HL-60/S4 treated with phorbol 12-myristate 13-acetate at 8.2 ng/mL for 4 days and 3 days (cell line): Measurements from ENCODE around the gene PRR23A.
"Not testable (repeated sequence)": the region's sequence is repeated elsewhere in the genome, so short reads cannot be mapped to it uniquely, and the experiment has no call there.

ENCODE experiments used
- in situ Hi-C: fragments of 300-500 bp; cut with MboI; formaldehyde crosslinking; loops from 2 replicates; pipeline ENCODE4 v1.15.0; 2022; ENCODE audit warnings: low sequenced_read_pairs

Gene PRR23A

DNA sequence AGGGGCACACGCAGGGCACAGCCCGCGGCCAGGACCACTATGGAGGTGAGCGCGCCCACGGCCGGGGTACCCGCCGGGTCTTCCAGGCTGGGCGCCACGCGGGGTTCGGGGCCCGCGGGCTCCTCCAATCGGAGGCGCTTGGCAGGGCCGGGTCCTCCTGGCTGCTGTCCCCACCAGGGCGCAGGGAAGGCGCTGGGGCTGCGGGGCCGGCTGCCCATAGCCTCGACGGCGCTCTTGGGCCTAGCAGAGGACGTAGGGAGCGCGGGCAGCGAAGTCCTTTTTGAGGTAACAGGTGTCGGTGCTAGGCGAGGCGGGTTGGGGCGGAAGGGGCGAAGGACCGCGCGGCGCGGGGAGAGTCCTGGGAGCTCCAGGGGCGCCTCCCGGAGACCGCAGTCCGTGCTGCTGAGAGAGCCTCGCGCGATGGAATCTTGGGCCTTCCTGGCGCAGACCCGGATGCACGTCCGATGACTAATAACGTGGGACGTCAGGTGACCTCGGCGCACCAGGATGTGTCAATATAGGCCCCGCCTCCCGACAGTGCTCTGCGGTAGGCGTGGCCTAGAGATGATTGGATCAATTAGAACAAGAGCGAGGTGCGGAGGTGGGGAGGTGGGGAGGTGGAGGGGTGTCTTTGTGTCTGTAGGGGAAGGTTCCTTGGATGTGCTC is at the start of gene PRR23A:
Gene PRR23A, minus strand, starts transcription at position 218 of the 666 bp plus-strand sequence. Its CDS starts 0 bp downstream, at position 218.
- in situ Hi-C loops = no loop called here

DNA sequence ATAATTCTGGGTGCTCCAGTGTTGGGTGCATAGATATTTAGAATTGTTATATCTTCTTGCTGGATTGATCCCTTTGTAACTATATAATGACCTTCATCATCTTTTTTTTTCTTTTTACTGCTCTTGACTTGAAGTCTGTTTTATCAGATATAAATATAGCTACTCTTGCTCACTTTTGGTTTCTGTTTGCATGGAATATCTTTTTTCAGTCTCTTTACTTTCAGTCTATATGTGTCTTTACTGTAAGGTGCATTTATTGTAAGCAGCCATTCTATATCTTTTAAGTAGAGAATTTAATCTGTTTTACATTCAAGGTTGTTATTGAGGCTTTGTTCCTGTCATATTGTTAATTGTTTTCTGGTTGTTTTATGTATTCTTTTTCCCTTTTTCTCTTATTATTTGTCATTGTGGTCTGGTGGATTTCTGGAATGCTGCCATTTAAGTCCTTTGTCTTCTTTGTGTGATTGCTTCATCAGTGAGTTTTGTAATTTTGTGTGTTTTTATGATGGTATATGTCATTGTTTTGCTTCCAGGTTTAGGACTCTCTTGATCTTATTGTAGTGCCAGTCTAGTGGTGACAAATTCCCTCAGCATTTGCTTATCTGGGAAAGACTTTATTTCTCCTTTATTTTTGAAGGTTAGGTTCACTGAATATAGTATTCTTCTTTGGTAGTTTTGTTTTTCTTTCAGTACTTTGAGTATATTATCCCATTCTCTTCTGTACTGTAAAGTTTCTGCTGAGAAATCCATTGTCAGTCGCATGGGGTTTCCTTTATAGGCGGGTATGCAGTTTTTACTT is 46.9 kb upstream of the PRR23A start:
- in situ Hi-C loops = no loop called here

DNA sequence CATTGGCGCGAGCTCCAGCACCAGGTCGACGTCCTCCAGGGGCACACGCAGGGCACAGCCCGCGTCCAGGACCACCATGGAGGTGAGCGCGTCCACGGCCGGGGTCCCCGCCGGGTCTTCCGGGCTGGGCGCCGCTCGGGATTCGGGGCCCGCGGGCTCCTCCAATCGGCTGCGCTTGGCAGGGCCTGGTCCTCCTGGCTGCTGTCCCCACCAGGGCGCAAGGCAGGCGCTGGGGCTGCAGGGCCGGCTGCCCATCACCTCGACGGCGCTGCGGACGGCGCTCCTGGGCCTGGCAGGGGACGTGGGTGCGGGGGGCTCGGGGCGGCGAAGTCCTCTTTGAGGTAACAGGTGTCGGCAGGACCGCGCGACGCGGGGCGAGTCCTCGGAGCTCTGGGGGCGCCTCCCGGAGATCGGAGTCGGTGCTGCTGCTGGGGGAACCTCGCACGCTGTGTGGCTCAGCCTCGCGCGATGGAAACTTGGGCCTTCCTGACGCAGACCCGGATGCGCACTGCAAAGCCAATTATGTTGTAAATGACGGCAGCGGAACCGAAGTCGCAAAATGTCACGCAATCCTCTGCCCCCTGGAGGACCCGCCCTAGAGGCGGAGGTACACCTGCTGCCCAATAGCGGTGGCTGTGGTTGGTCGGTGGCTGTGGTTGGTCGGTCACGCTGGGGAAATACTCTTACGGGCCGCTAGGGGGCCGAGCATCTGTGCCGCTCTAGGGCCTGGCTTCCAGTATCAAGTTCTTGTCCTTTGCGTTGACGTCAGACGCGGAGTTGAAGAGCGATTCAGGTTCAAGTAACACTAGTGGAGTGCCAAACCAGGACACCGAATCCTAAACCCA is 38.5 kb upstream of the PRR23A start, which contains the start of gene PRR23C:
Gene PRR23C, minus strand, starts transcription at position 527 of the 845 bp plus-strand sequence. Its CDS starts 272 bp downstream, at position 255.
- in situ Hi-C loops = no loop called here

DNA sequence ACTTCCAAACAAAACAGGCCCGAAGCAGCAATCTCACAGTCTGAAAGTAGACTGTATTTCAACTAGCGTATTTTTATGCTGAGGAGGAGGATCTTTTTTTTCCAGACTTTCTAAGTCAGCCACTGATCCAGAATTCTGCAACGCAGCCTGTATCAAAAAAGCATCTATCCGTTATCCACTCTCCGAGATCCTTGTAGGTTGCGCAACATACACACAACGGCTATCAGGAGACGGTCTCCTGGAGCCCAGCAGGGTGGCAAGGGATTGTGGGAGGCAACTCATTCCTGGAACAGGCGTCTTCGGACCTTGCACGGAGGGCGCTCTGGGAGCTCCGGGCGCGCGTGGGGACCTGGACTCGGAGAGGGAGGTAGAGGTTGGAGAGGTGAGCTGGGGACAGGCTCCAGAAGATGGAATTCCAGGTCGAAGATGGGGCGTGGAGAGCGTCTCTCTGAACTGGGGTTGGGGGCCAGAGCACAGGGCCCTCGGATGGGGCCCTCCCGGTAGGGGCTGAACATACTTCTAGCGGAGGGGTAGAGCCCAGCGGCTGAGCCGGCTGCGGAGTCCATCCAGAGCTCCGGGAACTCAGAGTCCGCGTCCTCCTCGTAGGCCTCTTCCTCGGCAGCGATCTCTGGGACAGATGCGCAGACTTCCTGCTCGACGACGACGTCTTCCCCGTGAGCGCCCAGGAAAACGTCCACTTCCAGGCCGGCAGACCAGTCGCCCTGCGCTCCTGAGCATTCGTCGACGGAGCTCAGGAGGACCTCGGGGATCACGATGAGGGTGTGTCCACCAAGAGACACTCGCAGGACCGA is 37.7 kb upstream of the PRR23A start:
- in situ Hi-C loops = no loop called here

DNA sequence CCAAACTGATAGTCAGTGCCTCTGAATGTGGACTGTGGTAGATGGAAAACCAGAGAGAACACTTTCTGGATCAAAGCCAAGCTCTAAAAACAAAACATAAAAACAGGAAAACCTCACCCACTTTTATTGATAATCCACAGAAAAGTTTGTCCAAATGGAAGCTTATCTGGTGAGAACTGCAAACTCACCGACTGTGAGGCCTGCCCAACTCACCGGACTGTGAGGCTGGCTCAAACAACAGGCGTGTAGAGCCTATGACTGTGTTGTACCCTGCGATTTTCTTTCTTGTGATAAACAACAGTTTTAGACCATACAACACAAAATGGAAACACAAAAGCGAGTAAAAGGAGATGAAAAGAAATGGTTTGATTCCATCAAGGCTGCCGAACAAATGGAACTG is 31.4 kb upstream of the PRR23A start:
- in situ Hi-C loops = no loop called here

- in situ Hi-C loops = no loop called here
These were observed 26.4 kb upstream of the PRR23A start for GRCh38 chr3:139032326-139033002.

DNA sequence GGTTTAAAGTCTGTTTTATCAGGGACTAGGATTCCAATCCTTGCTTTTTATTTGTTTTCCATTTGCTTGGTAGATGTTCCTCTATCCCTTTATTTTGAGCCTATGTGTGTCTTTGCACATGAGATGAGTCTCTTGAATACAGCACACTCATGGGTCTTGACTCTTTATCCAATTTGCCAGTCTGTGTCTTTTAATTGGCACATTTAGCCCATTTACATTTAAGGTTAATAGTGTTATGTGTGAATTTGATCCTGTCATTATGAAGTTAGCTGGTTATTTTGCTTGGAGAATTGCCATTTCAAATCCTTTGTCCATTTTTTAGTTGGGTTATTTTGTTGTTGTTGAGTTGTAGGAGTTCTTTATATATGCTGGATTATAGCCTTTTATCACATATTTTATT is 24.5 kb upstream of the PRR23A start:
- in situ Hi-C loops = not testable (repeated sequence)

GRCh38 chr3:139024968-139025367 is 18.9 kb upstream of the PRR23A start:
- in situ Hi-C loops = no loop called here

- in situ Hi-C loops = no loop called here
These were observed 14.8 kb upstream of the PRR23A start, which contains the start of gene PRR23B for GRCh38 chr3:139020868-139021234. PRR23B (minus strand) TSS chr3:139020926; CDS start chr3:139020661, 265 bp downstream.

DNA sequence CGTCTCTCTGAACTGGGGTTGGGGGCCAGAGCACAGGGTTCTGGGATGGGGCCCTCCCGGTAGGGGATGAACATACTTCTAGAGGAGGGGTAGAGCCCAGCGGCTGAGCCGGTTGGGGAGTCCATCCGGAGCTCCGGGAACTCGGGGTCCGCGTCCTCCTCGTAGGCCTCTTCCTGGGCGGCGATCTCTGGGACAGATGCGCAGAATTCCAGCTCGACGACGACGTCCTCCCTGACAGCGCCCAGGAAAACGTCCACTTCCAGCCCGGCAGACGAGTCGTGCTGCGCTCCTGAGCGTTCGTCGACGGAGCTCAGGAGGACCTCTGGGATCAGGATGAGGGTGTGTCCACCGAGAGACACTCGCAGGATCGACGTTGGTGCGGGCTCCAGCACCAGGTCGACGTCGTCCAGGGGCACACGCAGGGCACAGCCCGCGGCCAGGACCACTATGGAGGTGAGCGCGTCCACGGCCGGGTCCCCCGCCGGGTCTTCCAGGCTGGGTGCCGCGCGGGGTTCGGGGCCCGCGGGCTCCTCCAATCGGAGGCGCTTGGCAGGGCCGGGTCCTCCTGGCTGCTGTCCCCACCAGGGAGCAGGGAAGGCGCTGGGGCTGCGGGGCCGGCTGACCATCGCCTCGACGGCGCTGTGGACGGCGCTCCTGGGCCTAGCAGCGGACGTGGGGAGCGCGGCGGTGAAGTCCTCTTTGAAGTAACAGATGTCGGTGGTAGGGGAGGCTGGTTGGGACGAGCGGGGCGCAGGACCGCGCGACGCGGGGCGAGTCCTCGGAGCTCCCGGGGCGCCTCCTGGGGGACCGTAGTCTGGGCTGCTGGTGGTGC is 14.2 kb upstream of the PRR23A start:
- in situ Hi-C loops = no loop called here

DNA sequence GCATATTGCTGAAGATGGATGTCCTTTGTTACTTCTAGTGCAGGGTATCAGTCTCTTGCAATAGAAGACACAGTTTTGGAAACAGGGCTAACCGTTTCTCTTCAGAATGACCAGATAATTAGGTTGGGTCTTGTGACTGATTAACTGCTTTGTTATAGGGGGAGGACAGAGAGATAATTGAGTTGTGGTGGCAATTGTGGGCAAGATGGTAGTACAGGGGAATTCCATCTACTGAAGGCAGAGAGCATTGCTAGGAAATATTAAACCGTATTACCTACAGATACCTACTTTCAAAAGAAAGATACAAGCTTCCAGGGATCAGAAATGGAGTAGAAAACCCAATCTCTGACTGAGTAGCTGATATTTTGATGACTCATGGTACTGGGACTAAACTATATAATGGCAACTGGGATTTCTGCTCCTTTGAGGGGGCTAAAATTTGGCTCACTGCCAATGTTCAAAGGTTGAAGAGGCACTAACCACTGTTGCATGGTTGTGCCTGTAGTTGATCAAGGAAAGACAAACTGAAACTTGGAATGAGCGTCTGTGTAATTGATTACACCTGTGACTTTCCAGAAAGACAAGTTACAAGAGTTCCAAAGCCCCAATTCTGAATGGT is 10.5 kb upstream of the PRR23A start:
- in situ Hi-C loops = no loop called here

DNA sequence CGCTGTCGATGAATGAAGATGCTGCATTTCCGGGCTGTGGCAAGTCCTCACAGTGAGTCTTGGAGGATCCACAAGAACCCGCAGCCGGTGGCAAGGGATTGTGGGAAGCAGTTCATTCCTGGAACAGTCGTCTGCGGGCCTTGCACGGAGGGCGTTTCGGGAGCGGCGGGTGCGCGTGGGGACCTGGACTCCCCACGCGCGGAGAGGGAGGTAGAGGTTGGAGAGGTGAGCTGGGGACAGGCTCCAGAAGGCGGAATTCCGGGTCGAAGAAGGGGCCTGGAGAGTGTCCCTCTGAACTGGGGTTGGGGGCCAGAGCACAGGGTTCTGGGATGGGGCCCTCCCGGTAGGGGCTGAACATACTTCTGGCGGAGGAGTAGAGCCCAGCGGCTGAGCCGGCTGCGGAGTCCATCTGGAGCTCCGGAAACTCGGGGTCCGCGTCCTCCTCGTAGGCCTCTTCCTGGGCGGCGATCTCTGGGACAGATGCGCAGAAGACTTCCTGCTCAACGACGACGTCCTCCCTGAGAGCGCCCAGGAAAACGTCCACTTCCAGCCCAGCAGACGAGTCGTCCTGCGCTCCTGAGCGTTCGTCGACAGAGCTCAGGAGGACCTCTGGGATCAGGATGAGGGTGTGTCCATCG is 593 bp downstream of the PRR23A start:
- in situ Hi-C loops = no loop called here

- in situ Hi-C loops = no loop called here
These were observed 10.4 kb downstream of the PRR23A start for GRCh38 chr3:138995706-138996105.

DNA sequence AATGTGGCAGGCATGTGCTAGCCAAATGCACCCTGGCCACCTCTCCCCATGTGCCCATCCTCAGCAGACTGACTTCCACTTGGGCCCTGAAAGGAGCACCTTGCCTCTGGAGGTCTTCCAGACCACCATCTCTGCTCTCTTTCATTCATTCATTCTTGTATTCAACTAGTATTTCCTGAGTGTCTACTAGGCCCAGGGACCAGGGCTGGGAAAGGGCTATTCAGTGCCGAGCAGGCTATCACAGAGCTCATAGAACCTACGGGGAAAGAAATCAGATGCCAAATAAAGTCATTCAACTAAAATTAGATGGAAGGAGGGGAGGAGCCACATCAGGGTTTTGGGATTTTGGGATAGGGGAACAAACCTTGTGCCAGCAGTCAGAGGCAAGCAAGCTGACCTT is 18.9 kb downstream of the PRR23A start:
- in situ Hi-C loops = no loop called here

GRCh38 chr3:138985932-138986331 is 20.1 kb downstream of the PRR23A start:
- in situ Hi-C loops = no loop called here

GRCh38 chr3:138984816-138985215 is 21.3 kb downstream of the PRR23A start:
- in situ Hi-C loops = no loop called here

GRCh38 chr3:138976047-138976446 is 30.0 kb downstream of the PRR23A start:
- in situ Hi-C loops = no loop called here

DNA sequence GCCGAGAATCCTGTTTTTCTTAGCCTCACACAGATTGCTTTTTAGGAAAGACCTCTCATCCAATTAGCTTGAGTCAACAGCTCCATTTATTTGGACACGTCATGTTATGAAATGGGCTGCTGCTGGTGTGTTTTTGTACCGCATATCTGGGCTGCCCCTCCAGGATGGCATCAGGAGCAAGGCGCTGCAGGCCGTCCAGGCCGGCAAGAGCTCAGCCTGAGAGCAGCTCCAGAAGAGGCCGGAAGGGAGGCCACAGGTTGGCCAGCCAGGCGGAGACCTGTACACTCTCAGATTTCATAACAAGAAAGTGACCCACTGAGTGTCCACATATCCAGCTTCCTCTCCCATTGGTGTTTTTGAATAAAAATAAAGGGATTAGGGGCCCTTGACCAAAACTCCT is 30.7 kb downstream of the PRR23A start:
- in situ Hi-C loops = no loop called here
